ENCODE measurements around the gene ARHGAP26.

DNA sequence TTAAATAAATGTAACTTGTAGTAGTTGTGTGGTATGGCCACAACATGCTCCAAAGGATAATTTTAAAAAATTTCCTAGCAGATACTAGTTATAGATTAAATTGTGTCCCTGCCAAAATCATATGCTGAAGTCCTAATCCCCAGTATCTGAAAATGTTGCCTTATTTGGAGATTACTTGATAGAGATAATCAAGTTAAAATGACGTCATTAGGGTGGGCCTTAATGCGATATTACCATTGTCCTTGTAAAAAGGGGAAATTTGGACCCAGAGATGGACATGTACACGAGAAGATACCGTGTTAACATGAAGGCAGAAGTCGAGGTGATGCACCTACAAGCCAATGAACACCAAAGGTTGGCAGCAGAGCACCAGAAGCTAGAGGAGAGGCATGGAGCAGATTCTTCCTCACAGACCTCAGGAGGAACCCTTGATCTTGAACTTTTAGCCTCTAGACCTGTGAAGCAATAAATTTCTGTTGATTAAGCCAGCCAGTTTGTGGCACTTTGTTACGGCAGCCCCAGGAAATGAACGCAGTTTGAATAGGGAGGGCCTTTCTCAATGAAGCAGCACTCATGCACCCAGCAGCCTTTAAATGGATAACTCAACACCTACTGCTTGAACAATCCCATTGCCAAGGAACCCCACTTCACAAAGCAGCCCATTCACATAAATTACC is 148.9 kb downstream of the ARHGAP26 start:
- TF ChIP-seq CTCF (IDR thresholded peaks at IDR 0.05; ENCODE audit: extremely low read depth in 1 of 2, insufficient read depth in 1 of 2, low read depth in 1 of 2, low read length in 2 of 2), result no peak
- no peak for TF ChIP-seq POLR2AphosphoS5 (IDR thresholded peaks at IDR 0.05; ENCODE audit: insufficient read depth, low read depth, low read length)
- TF ChIP-seq EZH2 (IDR thresholded peaks at IDR 0.05; ENCODE audit: borderline replicate concordance, low read depth, low read length, severe bottlenecking), result no peak
